ENCODE data around the gene ARHGEF4.

ARHGEF4 gene

DNA sequence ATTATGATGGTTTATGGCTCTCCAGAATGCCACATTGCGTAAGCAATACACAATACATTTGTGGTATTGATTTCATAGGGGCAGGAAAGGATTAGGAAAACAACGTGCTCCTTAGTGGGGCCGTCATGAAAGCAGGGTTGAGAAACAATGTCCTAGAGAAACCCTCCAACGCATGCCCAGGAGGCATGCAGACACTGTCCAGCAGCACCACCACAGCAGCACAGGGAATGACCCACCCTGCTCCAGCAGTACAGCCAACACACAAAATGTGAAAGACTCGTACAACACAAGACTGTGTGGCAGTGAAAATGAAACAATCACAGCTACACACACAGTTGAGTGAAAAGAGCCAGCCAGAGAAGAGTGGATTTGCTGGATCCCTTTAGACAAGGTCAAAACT is 190.2 kb downstream of the ARHGEF4 start:
- FAIRE-seq: no peak

DNA sequence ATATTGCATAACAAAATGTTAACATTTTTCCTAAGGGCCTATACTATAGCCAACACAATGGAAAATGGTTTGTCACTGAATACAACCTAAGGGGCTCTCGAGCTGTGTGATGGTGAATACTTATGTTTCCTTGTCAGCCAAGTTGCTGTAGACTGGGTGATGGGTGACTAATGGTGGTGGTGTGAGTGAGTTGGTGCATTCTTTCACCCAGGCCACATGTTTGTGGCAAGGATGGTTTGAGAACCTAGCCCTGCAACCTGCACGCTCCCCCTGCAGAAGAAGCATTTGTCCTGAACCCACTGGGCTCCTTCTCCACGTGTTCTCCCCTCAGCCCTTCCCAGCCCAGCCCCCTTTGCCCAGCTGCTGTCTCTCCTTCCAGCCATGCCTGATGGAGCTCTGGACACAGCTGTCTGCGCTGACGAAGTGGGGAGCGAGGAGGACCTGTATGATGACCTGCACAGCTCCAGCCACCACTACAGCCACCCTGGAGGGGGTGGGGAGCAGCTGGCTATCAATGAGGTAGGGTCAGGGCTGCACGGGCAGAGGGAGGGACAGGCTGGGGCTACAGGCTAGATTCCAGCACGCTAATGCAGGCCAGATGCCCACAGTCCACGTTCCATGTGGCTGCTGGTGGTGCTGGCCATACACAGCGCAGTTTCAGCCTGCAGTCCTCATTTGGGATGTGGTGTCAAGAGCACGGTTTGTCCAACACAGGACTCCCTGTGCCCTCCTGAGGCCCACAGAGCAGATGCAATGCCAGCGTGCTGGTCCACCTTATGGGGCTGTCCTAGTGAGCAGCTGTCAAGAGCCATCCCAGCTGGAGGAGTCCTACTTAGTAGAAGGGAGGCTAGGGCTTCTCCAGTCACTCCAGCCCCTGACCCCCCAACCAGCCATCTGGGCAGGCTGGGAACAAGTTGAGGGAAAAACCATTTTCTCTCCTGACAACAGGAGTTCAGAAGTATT is 191.1 kb downstream of the ARHGEF4 start:
- FAIRE-seq: no peak

- FAIRE-seq: no peak
These were observed 193.1 kb downstream of the ARHGEF4 start for GRCh38 chr2:131029812-131030211.

DNA sequence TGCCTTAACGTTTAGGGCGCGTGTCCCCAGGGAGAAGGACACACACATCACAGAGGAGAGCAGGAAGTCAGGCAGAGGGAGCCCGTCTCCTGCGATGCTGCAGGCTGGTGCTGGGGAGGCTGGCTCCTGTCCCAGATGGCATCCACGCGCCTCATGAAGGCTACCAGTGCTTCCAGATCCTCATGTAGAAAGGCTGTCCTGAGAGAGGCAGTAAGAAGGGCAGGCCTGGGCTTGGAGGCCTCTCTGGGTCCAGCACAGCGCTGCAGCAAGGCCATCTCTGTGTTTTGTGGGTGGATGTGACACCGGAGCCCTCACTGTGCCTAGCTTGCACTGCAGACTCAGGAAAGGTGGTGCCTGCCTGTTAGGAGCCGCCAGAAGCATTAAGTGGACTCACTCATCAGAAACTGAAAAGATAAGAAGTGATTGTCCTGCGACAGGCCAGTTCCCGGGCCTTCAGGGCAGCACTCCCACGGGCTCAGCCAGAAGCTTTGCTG is 193.8 kb downstream of the ARHGEF4 start:
- no peak for FAIRE-seq

DNA sequence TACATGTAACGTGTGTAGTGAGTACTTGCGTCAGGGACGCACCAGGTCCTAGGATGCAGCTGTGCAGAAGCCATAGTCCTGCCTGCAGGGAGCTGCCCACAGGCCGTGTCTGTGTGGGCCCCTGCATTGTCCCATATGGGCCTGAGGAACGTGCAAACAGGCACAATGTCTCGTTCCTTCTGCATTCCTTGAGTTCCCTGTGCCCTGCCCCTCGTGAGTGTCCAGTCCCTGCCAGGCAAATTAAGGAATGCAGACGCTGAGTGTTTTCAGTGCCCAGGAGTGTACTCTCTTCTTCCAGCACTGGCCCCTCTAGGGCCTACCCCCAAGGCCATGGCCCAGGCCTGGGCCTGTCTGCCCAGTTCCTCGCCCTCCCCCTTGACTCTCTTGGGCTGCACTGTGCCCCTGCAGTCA is 194.7 kb downstream of the ARHGEF4 start:
- FAIRE-seq: no peak

DNA sequence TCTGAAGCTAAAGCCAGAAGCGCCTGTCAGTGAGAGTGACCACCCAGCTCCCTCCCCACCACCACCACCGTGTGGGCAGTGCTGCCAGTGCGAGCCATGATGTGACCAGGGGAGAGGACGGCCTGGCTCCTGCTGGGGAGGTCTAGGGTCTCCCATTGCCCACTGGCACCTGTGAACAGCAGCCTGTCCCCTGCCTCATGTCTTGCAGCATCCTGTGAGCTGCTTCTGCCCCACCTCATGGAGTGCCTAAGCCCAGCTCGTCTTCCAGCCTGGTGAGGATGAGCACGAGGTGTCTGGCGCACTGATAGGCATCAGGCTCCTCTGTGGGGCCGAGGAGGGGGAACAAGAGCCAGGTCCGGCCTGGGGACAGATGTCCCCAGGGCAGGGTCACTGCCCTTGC is 195.2 kb downstream of the ARHGEF4 start:
- no peak for FAIRE-seq

DNA sequence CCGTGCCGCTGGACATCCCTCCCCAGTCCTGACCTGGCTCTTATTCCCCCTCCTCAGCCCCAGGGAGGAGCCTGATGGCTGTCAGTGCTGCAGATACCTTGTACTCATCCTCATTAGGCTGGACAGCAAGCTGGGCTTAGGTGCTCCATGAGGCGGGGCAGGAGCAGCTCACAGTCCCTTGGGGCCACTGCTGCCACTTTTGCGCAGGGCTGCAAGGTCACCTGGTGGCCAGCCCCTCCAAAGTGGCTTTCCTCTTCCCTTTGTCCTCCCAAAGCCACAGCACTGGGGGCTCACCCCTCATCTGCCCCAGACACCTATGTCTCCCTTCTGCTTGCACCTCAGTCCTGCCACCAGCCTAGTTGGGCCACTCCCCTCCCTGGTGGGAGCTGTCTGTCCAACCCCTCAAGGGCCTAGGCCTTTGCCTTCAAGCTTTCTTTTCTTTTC is 195.7 kb downstream of the ARHGEF4 start:
- FAIRE-seq: no peak

DNA sequence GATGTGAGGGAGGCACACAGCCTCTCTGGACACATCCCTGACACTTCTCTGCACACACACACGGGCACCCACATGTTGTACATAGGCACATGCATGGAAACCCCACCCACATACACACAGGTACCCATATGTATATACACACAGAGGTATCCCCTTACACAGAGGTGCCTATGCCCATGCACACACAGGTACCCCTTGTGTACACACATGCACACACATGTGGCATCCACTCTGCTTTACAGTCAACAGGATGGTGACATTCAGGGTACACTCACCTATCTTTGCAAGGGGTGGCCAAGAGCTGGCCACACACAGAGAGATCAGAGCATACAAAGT is 197.0 kb downstream of the ARHGEF4 start:
- no peak for FAIRE-seq

DNA sequence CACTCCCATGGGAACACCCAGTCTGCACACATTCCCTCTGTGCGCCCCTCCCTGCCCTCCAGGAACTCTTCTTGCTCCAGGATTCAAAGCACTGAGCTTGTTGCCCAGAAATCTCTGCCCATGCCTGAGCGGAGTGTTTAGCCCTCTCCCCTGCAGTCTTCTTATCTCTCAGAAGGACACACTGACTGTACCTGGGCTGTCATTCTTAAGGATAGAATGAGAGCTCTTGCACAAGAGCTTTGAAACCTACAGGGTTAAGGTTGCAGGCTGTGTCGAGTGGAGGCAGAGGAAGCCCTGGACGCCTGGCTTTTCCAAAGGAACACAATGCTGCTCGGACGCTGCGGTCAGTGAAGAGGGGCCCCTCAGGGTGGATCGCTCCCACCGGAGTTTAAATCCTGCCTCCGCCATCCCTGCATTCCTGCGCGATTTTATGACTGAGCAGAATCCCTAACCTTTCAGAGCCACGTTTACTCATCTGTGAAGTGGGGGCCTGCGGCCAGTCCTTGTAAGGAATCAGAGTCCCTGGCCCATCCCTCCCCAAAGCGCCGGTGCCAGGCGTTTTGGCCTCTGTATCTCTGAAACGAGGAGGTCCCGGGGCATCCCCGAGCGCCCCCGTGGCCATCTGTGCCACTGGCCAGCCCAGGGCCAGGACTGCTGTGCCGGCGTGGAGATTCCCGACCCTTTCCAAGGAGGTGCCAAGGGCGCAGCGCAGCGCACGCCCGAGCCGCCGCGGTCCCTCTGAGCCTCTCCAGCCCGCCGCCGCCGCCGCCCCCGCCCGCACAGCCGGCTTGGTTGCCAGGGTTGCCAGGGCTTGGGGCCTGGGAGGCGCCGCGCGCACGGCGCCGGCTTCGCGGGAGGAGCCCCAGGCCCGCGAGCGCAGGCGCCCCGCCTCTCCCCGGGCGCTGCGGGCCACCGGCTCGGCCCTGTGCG is 197.7 kb downstream of the ARHGEF4 start:
- no peak for FAIRE-seq

- no peak for FAIRE-seq
These were observed 198.6 kb downstream of the ARHGEF4 start for GRCh38 chr2:131035112-131035825.

DNA sequence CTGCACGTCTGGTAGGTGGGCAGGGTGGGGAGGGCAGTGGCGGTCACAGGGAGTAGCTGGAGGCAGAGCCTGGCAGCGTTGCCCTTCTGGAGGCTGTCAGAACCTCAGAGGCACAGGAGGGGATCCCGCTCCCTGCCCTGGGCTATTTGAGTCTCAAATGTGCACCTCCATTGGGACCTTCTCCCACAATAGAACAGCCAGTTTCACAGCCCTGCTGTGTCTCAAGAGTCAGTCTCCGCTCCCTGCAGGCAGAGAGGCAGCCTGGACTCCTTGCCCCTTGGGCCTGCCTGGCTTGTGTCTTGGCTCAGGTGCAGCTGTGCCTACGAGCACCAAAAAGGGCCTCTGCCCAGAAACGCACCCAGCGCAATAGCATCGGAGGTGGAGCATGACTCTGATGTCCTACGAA is 199.1 kb downstream of the ARHGEF4 start:
- FAIRE-seq: no peak

DNA sequence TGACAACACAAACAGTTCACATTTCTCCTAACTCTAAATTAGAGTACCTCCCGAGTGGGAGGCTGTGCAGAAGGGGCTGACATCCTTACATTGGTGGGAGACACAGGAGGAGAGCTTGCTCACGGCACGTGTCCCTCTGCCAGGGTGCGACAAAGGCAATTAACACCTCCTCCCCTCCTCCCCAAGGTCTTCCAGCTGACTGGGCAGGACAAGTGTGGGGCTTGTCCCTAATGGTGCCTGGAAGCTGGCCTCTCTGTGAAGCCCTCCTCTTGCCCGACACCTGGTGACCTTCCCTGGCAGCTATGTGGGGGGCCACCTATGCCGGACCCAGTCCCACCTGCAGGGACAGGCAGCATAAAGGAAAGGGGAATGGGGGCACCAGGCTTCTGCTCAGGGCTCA is 199.6 kb downstream of the ARHGEF4 start:
- no peak for FAIRE-seq

- FAIRE-seq: no peak
These were observed 200.1 kb downstream of the ARHGEF4 start for GRCh38 chr2:131036696-131037397.

DNA sequence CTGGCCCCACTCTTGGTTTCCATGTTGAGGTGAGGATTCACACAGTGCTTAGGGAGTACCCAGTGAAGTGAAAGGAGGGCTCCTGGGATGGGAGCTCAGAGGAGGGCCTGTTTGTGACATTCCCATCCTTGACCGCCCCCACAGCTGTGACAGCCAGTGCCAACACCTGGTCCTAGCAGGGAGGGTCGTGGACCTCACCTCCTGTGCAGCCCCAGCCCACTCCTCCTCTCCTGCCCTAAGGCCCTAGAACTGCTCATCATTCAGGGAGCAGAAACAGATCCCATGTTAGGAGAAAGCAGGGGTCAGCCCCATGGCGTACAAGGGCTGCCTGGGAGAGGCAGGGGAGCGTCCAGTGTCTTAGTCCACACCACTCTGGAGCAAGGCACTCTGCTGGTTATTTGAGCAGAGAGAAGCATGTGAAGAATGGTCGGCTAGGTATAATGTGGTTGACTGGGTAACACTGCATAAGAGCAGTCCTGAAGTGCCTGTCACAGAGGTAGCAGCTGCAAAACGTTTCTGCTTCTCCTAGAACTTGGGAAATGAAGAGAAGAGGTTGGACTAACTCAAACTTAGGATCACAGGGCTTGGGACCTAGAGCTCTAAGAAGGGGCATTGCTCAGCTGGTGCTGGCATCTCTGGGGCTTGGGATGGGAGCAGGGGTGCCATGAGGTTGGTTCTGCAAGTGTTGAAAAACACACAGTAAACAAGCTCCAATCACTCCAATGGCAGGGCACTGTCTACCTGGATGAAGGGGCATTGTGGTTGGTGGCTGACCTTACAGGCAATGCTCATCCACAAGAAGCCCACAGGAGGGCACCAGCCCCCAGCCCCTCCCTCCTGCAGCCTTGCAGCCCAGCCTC is 200.9 kb downstream of the ARHGEF4 start:
- no peak for FAIRE-seq

GRCh38 chr2:131038258-131039100 is 201.8 kb downstream of the ARHGEF4 start:
- FAIRE-seq: no peak

DNA sequence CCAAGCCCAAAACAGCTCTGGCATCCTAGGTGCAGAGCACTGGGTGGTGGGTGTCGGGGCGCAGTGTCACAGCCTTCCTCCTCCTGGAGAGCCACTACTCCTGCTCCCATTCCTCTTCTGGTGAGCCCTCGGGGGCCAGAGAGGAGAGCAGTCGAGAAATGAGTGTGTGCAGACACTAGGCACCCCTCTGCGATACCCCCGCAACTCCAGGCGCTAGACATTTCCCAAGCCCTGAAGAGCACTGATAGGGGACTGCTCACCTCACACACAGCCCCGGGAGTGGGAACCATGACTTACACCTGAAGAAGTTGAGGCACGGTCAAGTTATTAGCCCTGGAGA is 202.4 kb downstream of the ARHGEF4 start:
- FAIRE-seq: no peak

GRCh38 chr2:131039535-131039907 is 202.8 kb downstream of the ARHGEF4 start:
- FAIRE-seq: no peak

GRCh38 chr2:131039908-131040660 is 203.4 kb downstream of the ARHGEF4 start:
- FAIRE-seq: no peak

DNA sequence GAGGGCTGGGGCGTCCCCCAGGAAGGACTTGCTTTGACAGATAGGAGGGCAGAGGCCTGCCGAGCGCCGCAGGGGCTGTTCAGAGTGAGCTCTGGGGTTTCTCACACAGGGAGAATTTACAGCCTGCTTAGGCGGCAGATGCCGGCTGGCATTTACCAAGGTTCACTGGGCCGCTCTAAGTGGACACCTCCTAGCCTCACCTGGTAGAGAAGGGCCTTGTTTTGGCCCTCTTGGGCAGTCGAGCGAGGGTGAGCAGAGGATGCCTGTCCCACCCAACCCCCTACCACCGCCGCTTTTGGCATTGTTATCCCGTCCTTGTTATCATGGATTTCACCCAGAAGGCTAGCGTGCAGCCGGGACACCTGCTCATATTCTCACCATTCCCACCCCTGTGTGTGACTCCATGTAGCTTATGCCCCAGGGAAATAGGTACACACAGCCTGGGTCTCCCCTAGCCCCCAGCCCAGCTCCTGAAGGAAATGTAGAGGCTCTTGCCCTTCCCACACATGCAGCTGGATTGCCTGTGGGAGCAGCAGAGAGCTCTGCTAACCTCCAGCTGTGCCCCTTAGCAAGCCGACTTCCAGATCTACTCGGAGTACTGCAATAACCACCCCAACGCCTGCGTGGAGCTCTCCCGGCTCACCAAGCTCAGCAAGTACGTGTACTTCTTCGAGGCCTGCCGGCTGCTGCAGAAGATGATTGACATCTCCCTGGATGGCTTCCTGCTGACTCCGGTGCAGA is 204.1 kb downstream of the ARHGEF4 start:
- no peak for FAIRE-seq

Measured in endometrium (tissue), 2 donors.